Stimulated activated CD8-positive, alpha-beta memory T cell treated with anti-CD3 and anti-CD28 coated beads, Interleukin-12 subunit alpha, Interleukin-12 subunit beta, amount 100 ng/mL, for 4 hours (primary cell): ENCODE results near the gene LEFTY1.
"Not testable (repeated sequence)": the region's sequence is repeated elsewhere in the genome, so short reads cannot be mapped to it uniquely, and the experiment has no call there.

Experiments used
- DNase-seq: peaks from one replicate; pipeline ENCODE4 v3.0.0-alpha.2; 2020; ENCODE audit warnings: low read depth

The LEFTY1 gene

DNA sequence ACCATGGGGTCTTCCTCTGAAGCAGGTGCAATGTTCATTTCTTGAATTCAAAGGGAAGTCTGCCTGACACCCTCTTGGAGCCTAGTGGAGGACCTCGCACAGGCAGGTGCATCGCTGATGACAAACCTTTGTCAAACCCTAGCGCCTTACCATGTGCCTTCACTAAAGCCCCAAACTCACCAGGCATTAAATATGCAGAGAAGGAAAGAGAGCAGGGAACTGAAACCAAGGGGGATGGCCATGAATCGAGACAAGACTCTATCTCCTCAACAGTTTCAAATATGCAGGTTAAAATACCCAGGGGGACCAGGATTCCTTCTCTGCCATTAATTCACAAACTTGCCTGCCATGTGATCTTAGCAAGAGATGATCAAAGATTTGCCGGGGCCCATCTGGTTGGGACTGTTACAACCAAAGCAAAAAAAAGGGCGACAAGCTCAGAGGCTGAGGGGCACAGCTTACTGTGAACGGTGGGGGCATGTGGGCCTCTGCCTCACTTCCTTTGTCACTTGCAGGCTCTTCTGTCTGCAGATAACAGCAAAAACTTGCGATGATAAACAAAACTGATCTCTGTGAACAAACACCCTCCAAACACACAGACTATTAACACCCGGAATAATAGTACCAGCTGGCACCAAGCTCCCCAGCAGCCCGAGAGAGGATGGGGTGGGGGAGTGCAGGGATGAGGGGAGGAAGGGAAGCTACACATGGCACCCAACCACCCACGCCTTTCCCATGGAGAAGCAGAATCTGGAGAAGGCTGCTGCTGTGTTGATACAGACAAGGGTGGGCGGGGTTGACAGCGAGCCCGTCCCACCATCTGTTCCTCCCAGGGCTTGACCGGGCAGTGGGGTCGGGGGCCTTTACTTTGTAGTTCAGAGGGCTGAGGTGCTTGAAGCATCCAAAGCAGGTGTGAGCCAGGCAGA lies 40.7 kb downstream of the LEFTY1 start:
- no peak for DNase-seq

DNA sequence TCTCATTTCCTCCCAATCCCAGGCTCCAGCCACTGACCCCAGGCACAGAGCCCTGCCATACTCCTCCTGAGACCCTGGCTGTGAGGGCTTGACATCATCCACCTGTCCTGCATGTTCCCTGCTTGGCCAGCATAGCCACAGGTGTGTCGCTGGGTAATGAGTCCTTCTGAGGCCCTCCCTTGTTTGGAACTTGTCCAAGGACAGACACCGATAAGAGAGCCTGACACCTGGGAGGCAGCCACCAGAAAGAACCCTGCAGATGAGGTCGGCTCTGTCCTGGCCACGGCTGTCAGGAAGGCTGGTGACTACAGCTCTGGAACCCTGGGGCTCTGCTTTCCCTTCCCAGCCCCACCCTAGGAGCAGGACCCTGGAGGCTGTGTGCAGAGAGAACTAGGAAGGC lies 41.3 kb downstream of the LEFTY1 start:
- no peak for DNase-seq

- DNase-seq = no peak
Measured at GRCh38 chr1:225846331-225847310, 42.3 kb downstream of the LEFTY1 start.

DNA sequence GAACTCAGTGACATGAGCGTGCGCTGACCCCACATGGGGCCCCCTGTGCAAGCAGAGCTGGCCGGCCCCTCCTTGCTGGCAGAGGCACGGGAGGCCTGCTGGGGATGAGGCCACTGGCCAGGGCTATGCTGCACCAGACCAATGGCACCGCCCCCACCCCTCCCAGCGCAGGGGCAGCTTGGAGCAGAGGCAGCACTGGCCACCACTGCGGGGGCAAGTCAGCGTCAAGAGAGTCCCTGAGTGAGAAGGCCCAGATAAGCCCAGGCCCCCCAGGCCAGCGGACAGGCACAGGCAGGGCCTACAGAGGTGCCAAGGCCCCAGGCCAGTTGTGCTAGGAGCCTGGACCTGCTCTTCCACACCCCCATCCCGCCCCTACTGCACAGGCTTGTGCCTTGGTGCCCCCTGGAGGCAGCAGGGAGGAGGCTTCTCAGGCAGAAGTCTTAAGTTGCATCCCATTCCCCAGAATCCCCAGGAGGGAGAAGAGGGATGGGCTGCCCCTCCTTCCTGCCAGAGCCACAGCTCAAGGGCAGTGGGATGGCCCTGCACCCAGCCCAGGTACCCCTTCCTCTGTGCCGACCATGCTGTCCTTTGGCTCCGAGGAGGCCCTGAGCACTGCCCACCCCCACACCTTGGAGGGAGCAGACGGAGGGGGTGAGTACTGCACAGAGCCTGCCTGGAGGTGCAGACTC lies 43.2 kb downstream of the LEFTY1 start:
- no peak for DNase-seq

DNA sequence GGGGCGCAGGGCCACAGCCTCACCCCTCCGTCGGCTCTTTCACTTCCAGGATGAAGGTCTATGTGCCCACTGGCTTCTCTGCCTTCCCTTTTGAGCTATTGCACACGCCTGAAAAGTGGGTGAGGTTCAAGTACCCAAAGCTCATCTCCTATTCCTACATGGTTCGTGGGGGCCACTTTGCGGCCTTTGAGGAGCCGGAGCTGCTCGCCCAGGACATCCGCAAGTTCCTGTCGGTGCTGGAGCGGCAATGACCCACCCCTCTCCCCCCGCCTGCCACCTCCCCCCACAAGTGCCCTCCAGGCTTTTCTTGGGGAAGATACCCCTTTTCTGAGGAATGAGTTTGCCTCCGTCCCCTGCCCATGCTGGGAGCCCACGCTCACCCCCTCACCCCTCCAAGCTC lies 43.8 kb downstream of the LEFTY1 start:
- DNase-seq = no peak

GRCh38 chr1:225844236-225845061 lies 44.5 kb downstream of the LEFTY1 start:
- DNase-seq = no peak

DNA sequence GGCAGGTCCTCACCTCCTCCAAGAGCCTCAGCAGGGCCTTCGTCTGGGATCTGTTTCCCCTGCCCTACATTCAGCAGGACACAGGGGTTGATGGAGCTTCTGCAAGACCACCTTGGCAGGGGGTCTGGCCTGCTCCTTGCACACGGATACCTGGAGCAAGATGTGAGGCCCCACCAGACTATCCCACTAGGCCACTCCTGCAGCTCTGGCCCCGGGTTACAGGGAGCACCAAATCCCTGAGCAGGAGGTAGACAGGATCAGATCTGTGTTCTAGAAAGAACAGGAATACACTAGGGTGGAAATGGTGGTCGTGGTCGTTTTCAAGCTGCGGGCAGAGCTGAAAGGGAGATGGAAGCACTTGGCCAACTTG lies 45.5 kb downstream of the LEFTY1 start:
- no peak for DNase-seq

- no peak for DNase-seq
Measured at GRCh38 chr1:225842788-225843425, 46.0 kb downstream of the LEFTY1 start.

DNA sequence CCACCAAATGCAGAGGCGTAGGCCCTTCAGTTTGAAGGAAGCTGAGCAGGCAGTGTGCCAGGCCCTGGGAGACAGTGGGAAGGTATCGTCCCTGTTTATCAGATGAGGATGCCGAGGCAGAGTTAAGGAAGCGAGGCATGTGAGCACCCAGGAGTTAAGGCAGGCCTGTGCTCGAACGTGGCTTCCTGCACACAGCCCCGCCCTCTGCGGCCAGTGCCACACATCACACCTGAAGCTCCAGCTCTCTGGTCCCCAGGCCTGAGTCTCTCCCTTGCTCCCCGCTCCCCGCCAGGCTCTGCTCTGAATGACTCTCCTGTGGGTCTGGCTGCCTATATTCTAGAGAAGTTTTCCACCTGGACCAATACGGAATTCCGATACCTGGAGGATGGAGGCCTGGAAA lies 46.9 kb downstream of the LEFTY1 start:
- no peak for DNase-seq

- DNase-seq = no peak
Measured at GRCh38 chr1:225840713-225841112, 48.2 kb downstream of the LEFTY1 start.

- no peak for DNase-seq
Measured at GRCh38 chr1:225840223-225840610, 48.7 kb downstream of the LEFTY1 start.

DNA sequence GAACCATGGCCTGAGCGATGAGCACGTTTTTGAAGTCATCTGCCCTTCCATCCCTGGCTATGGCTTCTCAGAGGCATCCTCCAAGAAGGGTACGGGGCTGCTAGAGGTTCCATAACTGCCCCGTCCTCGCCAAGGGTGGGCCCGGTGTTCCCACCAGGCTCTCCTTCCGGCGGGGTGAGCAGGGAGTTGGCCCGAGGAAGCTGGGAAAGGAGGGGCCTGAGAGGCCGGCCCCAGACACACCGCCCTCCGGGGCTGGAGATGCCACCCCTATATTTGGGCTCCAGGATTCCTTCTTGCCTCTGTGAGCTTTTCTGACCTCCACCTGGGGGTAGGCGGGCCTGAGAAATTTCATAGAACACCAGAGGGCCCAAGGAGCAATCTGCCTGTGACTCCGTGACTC lies 50.2 kb downstream of the LEFTY1 start:
- DNase-seq = no peak

DNA sequence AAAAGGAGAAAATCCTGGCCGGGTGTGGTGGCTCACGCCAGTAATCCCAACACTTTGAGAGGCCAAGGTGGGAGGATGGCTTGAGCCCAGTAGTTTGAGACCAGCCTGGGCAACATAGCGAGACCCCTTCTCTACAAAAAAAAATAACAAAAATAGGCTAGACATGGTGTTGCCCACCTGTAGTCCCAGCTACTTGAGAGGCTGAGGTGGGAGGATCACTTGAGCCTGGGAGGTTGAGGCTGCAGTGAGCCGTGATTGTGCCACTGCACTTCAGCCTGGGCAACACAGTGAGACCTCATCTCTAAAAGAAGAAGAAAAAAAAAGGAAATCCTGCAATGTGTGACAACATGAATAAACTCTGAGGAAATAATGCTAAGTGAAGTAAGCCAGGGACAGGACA lies 52.6 kb downstream of the LEFTY1 start:
- not testable (repeated sequence) for DNase-seq
